Neural progenitor cell (in vitro differentiated cells): Measurements from ENCODE around the gene SETD2. TPM values are rescaled to one million over a fixed set of nuclear protein-coding genes. Genes with fewer than 3 reads are reported as not detected.

Experiments used
- DNase-seq: peaks from one replicate; pipeline ENCODE4 v3.0.0-alpha.2; 2016; ENCODE audit warnings: low spot score
- H2AFZ ChIP-seq: fragments of 200-600 bp; sonication (generic); replicated peaks from 2 replicates; pipeline ENCODE4 v1.6.1; 2016; ENCODE audit warnings: antibody characterized with exemption
- H3F3A ChIP-seq: fragments of 200-600 bp; sonication (generic); 2 replicates; pipeline ENCODE4 v1.6.1; 2016; ENCODE audit warnings: antibody characterized with exemption, low read depth
- H3K27ac ChIP-seq: fragments of 200-600 bp; sonication (generic); 2 replicates; pipeline ENCODE4 v1.5.1; 2016; ENCODE audit warnings: mild to moderate bottlenecking
- H3K27me3 ChIP-seq: fragments of 200-600 bp; sonication (generic); 2 replicates; pipeline ENCODE4 v1.6.1; 2016; ENCODE audit warnings: mild to moderate bottlenecking, moderate library complexity
- H3K36me3 ChIP-seq: fragments of 200-600 bp; sonication (generic); 2 replicates; pipeline ENCODE4 v1.5.1; 2016
- H3K4me1 ChIP-seq: fragments of 200-600 bp; sonication (generic); 2 replicates; pipeline ENCODE4 v1.6.1; 2016; ENCODE audit warnings: mixed run types
- H3K4me2 ChIP-seq: fragments of 200-600 bp; sonication (generic); 2 replicates; pipeline ENCODE4 v1.6.1; 2016
- H3K4me3 ChIP-seq: fragments of 200-600 bp; sonication (generic); 2 replicates; pipeline ENCODE4 v1.5.1; 2016
- H3K79me2 ChIP-seq: fragments of 200-600 bp; sonication (generic); 2 replicates; pipeline ENCODE4 v1.6.1; 2016; ENCODE audit warnings: low read depth
- H3K9ac ChIP-seq: fragments of 200-600 bp; sonication (generic); 2 replicates; pipeline ENCODE4 v1.6.1; 2016
- H3K9me3 ChIP-seq: fragments of 200-600 bp; sonication (generic); 2 replicates; pipeline ENCODE4 v1.5.1; 2016; ENCODE audit warnings: low read depth
- H4K20me1 ChIP-seq: fragments of 200-600 bp; sonication (generic); 2 replicates; pipeline ENCODE4 v1.6.1; 2016; ENCODE audit warnings: low read depth
- H3K27ac Mint-ChIP-seq: 3 replicates; pipeline ENCODE4 v1.8.0; 2021; ENCODE audit warnings: mixed read lengths
- H3K27me3 Mint-ChIP-seq: 2 replicates; pipeline ENCODE4 v1.8.0; 2022; ENCODE audit warnings: low read depth, mild to moderate bottlenecking, inconsistent platforms, moderate library complexity, mixed read lengths; ENCODE audit not compliant: insufficient read depth
- H3K36me3 Mint-ChIP-seq: 3 replicates; pipeline ENCODE4 v1.8.0; 2021; ENCODE audit warnings: mixed read lengths
- H3K4me1 Mint-ChIP-seq: 3 replicates; pipeline ENCODE4 v1.8.0; 2021; ENCODE audit warnings: mixed read lengths
- H3K4me3 Mint-ChIP-seq: 3 replicates; pipeline ENCODE4 v1.8.0; 2021; ENCODE audit warnings: mild to moderate bottlenecking, moderate library complexity, mixed read lengths
- H3K9me3 Mint-ChIP-seq: 3 replicates; pipeline ENCODE4 v1.8.0; 2020; ENCODE audit warnings: mixed read lengths
- EZH2 ChIP-seq: fragments of 200-600 bp; sonication (generic); IDR thresholded peaks from 2 replicates; pipeline ENCODE4 v1.6.1; 2017; ENCODE audit warnings: antibody characterized with exemption, mild to moderate bottlenecking, moderate library complexity
- EZH2phosphoT487 ChIP-seq: fragments of 200-600 bp; sonication (generic); IDR thresholded peaks from 2 replicates; pipeline ENCODE4 v1.6.1; 2017; ENCODE audit warnings: antibody characterized with exemption
- total RNA-seq: library from RNA; depleted of rRNA; stranded (reverse); fragments of >200 nt; gene quantifications from 2 replicates; pipeline ENCODE4 v1.2.3, GENCODE V29; 2015; ENCODE audit warnings: low replicate concordance
- TF ChIP-seq, protein P1 (sequence below): fragments of 200-600 bp; sonication (generic); IDR thresholded peaks from 2 replicates; pipeline ENCODE4 v1.5.1; 2017; ENCODE audit warnings: antibody characterized with exemption, mild to moderate bottlenecking

The SETD2 gene
- total RNA-seq, 1 donor from 2014 or later = 46.0 TPM

GRCh38 chr3:47089630-47090029 is 74.3 kb downstream of the SETD2 start:
- DNase-seq = no peak
- no peaks in the 10 kb centered on the region for H3K79me2 ChIP-seq
- H3K27ac ChIP-seq = no peak overlapping the region
- H3K27me3 ChIP-seq = no peaks in the 10 kb centered on the region
- no peak overlapping the region for H2AFZ ChIP-seq
- no peaks in the 10 kb centered on the region for H3F3A ChIP-seq
- Mint-ChIP-seq H3K4me1 (no peaks in the 10 kb centered on the region), H3K9me3 (no peaks in the 10 kb centered on the region), H3K27me3 (no peaks in the 10 kb centered on the region), H3K4me3 (no peak overlapping the region), H3K36me3 (peaks cover 14% of the 10 kb centered on the region), H3K27ac (no peak overlapping the region)
- no peak overlapping the region for H3K4me2 ChIP-seq
- no peaks in the 10 kb centered on the region for H4K20me1 ChIP-seq
- H3K9ac ChIP-seq = no peak overlapping the region
- H3K36me3 ChIP-seq = peaks cover 10% of the 10 kb centered on the region
- H3K4me3 ChIP-seq = no peak overlapping the region
- TF ChIP-seq EZH2 = no peak
- TF ChIP-seq EZH2phosphoT487 = no peak
- TF ChIP-seq, protein P1, sequence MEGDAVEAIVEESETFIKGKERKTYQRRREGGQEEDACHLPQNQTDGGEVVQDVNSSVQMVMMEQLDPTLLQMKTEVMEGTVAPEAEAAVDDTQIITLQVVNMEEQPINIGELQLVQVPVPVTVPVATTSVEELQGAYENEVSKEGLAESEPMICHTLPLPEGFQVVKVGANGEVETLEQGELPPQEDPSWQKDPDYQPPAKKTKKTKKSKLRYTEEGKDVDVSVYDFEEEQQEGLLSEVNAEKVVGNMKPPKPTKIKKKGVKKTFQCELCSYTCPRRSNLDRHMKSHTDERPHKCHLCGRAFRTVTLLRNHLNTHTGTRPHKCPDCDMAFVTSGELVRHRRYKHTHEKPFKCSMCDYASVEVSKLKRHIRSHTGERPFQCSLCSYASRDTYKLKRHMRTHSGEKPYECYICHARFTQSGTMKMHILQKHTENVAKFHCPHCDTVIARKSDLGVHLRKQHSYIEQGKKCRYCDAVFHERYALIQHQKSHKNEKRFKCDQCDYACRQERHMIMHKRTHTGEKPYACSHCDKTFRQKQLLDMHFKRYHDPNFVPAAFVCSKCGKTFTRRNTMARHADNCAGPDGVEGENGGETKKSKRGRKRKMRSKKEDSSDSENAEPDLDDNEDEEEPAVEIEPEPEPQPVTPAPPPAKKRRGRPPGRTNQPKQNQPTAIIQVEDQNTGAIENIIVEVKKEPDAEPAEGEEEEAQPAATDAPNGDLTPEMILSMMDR = no peak
- H3K9me3 ChIP-seq = no peaks in the 10 kb centered on the region
- H3K4me1 ChIP-seq = no peaks in the 10 kb centered on the region

DNA sequence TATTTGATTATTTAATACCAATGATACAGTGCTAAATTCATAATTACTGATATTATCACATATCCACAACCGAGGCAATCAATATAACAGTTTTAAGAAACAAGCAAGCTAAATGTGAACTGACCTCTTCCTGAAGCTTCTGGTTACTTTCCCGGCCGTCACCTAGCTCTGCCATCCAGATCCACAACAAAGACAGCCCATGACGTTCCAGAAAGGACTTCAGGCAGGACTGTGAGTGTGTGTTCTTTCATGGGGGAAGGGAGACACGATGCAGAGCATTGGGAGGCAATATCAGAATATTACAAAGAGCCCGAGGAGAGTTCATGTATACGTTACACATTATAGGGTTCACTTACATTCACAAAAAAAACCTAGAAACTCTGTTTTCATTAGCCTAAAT is 77.8 kb downstream of the SETD2 start:
- Histone ChIP-seq H3K36me3 (peaks cover 24% of the 10 kb centered on the region), H3K27ac (no peak overlapping the region), H3K4me1 (no peaks in the 10 kb centered on the region), H4K20me1 (peaks cover 3% of the 10 kb centered on the region), H3K9ac (no peak overlapping the region), H3K9me3 (no peaks in the 10 kb centered on the region), H3K79me2 (peaks cover 5% of the 10 kb centered on the region), H3K4me2 (no peak overlapping the region), H2AFZ (no peak overlapping the region), H3F3A (no peaks in the 10 kb centered on the region), H3K4me3 (no peak overlapping the region), H3K27me3 (no peaks in the 10 kb centered on the region)
- Mint-ChIP-seq H3K27me3 (no peaks in the 10 kb centered on the region), H3K4me1 (no peaks in the 10 kb centered on the region), H3K27ac (no peak overlapping the region), H3K36me3 (peaks cover 32% of the 10 kb centered on the region), H3K4me3 (no peak overlapping the region), H3K9me3 (no peaks in the 10 kb centered on the region)
- no peak for DNase-seq
- TF ChIP-seq, protein P1 = no peak
- TF ChIP-seq EZH2 (no peak), EZH2phosphoT487 (no peak)

GRCh38 chr3:47083786-47084185 is 80.1 kb downstream of the SETD2 start:
- DNase-seq = no peak
- H3K27ac ChIP-seq = no peak overlapping the region
- TF ChIP-seq EZH2phosphoT487 = no peak
- no peak for TF ChIP-seq EZH2
- no peak overlapping the region for H3K4me3 Mint-ChIP-seq
- H3K27ac Mint-ChIP-seq = no peak overlapping the region
- peaks cover 4% of the 10 kb centered on the region for H4K20me1 ChIP-seq
- H3K27me3 ChIP-seq = no peaks in the 10 kb centered on the region
- no peak overlapping the region for H3K4me2 ChIP-seq
- no peak overlapping the region for H3K4me3 ChIP-seq
- peaks cover 24% of the 10 kb centered on the region for H3K36me3 ChIP-seq
- no peaks in the 10 kb centered on the region for H3K4me1 Mint-ChIP-seq
- H3K36me3 Mint-ChIP-seq = peaks cover 35% of the 10 kb centered on the region
- no peak overlapping the region for H3K9ac ChIP-seq
- peaks cover 5% of the 10 kb centered on the region for H3K79me2 ChIP-seq
- H3K4me1 ChIP-seq = no peaks in the 10 kb centered on the region
- H3F3A ChIP-seq = no peaks in the 10 kb centered on the region
- H3K9me3 ChIP-seq = no peaks in the 10 kb centered on the region
- no peaks in the 10 kb centered on the region for H3K9me3 Mint-ChIP-seq
- H2AFZ ChIP-seq = no peak overlapping the region
- H3K27me3 Mint-ChIP-seq = no peaks in the 10 kb centered on the region

- Mint-ChIP-seq H3K4me1 (no peaks in the 10 kb centered on the region), H3K4me3 (no peak overlapping the region), H3K27me3 (no peaks in the 10 kb centered on the region), H3K36me3 (peaks cover 35% of the 10 kb centered on the region), H3K9me3 (no peaks in the 10 kb centered on the region), H3K27ac (no peak overlapping the region)
- H3K4me3 ChIP-seq = no peak overlapping the region
- H3K4me2 ChIP-seq = no peak overlapping the region
- no peaks in the 10 kb centered on the region for H3K27me3 ChIP-seq
- no peak for DNase-seq
- no peaks in the 10 kb centered on the region for H3K4me1 ChIP-seq
- no peaks in the 10 kb centered on the region for H3K9me3 ChIP-seq
- no peak overlapping the region for H2AFZ ChIP-seq
- H3F3A ChIP-seq = no peaks in the 10 kb centered on the region
- no peak overlapping the region for H3K27ac ChIP-seq
- peaks cover 5% of the 10 kb centered on the region for H3K79me2 ChIP-seq
- peaks cover 4% of the 10 kb centered on the region for H4K20me1 ChIP-seq
- peaks cover 20% of the 10 kb centered on the region for H3K36me3 ChIP-seq
- no peak for TF ChIP-seq EZH2
- no peak for TF ChIP-seq EZH2phosphoT487
- TF ChIP-seq, protein P1 = no peak
- H3K9ac ChIP-seq = no peak overlapping the region
Observed at GRCh38 chr3:47082519-47082918, 81.4 kb downstream of the SETD2 start.
